Esophagus squamous epithelium (tissue), 4 donors: ENCODE measurements around the gene DPY19L2.
"Not testable (repeated sequence)": the region's sequence is repeated elsewhere in the genome, so short reads cannot be mapped to it uniquely, and the experiment has no call there.

Experiments
- CTCF ChIP-seq, 6 experiments: fragments of 450-650 bp in 4 of 6; fragments of 200-600 bp in 2 of 6; sonication (generic) in 2 of 6; IDR thresholded peaks; one replicate each; pipeline ENCODE4 v1.5.1; 2016 to 2019; ENCODE audit warnings: antibody characterized with exemption in 6 of 6, mild to moderate bottlenecking in 4 of 6, moderate library complexity in 4 of 6
- POLR2A ChIP-seq, 4 donors: fragments of 450-650 bp; IDR thresholded peaks; one replicate each; pipeline ENCODE4 v1.6.1; 2017; ENCODE audit warnings: antibody characterized with exemption in 4 of 4, mild to moderate bottlenecking in 4 of 4, moderate library complexity in 3 of 4

GRCh38 chr12:63712376-63712974 lies 44.2 kb upstream of the DPY19L2 start:
- not testable (repeated sequence) for TF ChIP-seq CTCF, POLR2A (IDR thresholded peaks at IDR 0.05)
